Heart right ventricle (tissue), 16 donors: ENCODE measurements around the gene GTF2F2. TPM values are rescaled to one million over a fixed set of nuclear protein-coding genes. Genes with fewer than 3 reads are reported as not detected.

ENCODE experiments used
- ATAC-seq, 8 donors: fragments of 200-7000 bp; cut with Tn5 transposase; one replicate each; pipeline ENCODE4 v1.9.1; 2020; ENCODE audit warnings: mild to moderate bottlenecking in 8 of 8, moderate library complexity in 8 of 8, moderate number of reproducible peaks in 1 of 8
- DNase-seq, 2 donors: peaks; one replicate each; pipeline ENCODE4 v3.0.0-alpha.2; 2020
- H3K27ac ChIP-seq, 10 donors: fragments of 200-600 bp; sonication (generic) in 2 of 10; one replicate each; pipeline versions ENCODE4 v1.5.0 to v1.8.0; 2020 to 2022; ENCODE audit warnings: mild to moderate bottlenecking in 3 of 10
- H3K27me3 ChIP-seq, 7 donors: fragments of 200-600 bp; one replicate each; pipeline ENCODE4 v1.8.0; 2021 to 2022; ENCODE audit warnings: mild to moderate bottlenecking in 2 of 7
- H3K36me3 ChIP-seq, 9 donors: fragments of 200-600 bp; sonication (generic) in 1 of 9; one replicate each; pipeline versions ENCODE4 v1.5.0 to v1.8.0; 2020 to 2022; ENCODE audit warnings: mild to moderate bottlenecking in 2 of 9
- H3K4me1 ChIP-seq, 9 donors: fragments of 200-600 bp; sonication (generic) in 1 of 9; one replicate each; pipeline versions ENCODE4 v1.5.0 to v1.8.0; 2020 to 2022; ENCODE audit warnings: mild to moderate bottlenecking in 4 of 9
- H3K4me3 ChIP-seq, 10 donors: fragments of 200-600 bp; sonication (generic) in 2 of 10; one replicate each; pipeline versions ENCODE4 v1.5.0 to v1.8.0; 2020 to 2022; ENCODE audit warnings: mild to moderate bottlenecking in 7 of 10, moderate library complexity in 2 of 10
- H3K9me3 ChIP-seq, 11 donors: fragments of 200-600 bp in 10 of 11; sonication (generic) in 2 of 11; one replicate each; pipeline versions ENCODE4 v1.5.0 to v1.8.0; 2013 to 2022; ENCODE audit warnings: mild to moderate bottlenecking in 2 of 11, control low read depth in 1 of 11, moderate library complexity in 1 of 11
- CTCF ChIP-seq, 9 donors: fragments of 200-600 bp; sonication (generic) in 2 of 9; IDR thresholded peaks; one replicate each; pipeline versions ENCODE4 v1.5.0 to v1.8.0; 2021 to 2022; ENCODE audit warnings: antibody characterized with exemption in 9 of 9, mild to moderate bottlenecking in 5 of 9, moderate library complexity in 1 of 9
- WGBS, 2 donors: extraction: QIAGEN DNeasy Blood & Tissue Kit; methylation state at CpG; one replicate each; pipeline ENCODE4 v1.1.7; 2013; ENCODE audit warnings: inconsistent platforms in 1 of 2; 5-methylcytosine and 5-hydroxymethylcytosine counted together
- intact Hi-C, 10 donors: fragments of 100-400 bp; cut with DNase I; formaldehyde crosslinking; loops; one replicate each; pipeline versions ENCODE4 v1.11.1 to v1.14.2; 2022
- polyA plus RNA-seq, 2 donors: library from polyadenylated mRNA; stranded (reverse); fragments of 200-250 nt; gene quantifications; one replicate each; pipeline ENCODE4 v1.2.3, GENCODE V29; 2013
- total RNA-seq, 10 donors: library from RNA; stranded (reverse); fragmentation: NEBNext Ultra II Directional in 3 of 10; extraction: Animal tissue kit (Norgen Biotek cat#: 25700) in 3 of 10; gene quantifications; one replicate each; pipeline versions ENCODE4 v1.2.1 to v1.2.4, GENCODE V29; 2021 to 2023
- donor health status: Arrhythmogenic right ventricular cardiomyopathy.
- donor health status: ischemic (EF 13 %, LVEDD 7.1; RV severe dilation, severe dysfunction).
- donor health status: healthy with polysubstance abuse.
- donor health status: DM: no; HTN: yes; CAD: no.
- donor health status: DM: no; HTN: no; CAD: no.
- donor health status: ischemic (EF 25% LVEDD 6.9; RV normal size, moderate dysfunction).
- donor health status: ischemic (EF 25% LVEDD 5.7; RV mildly dilated, moderate dysfunction).
- donor health status: healthy.
- donor health status: DM: yes; HTN: yes; CAD: no.
- donor health status: Ischemic cardiomyopathy.
- donor health status: ischemic (EF 35%, LVEDD 5.7; RV mildly dilated, moderate dysfunction).
- donor health status: nonischemic (EF 11% LVEDD 7.7; RV severe dilation, severe dysfunction).
- donor health status: DM: yes; HTN: yes; CAD: no.
- donor health status: PGD.
- donor health status: ischemic (EF 29% LVEDD 5.4; RV normal size, mild dysfunction).
- donor health status: nonischemic (EF 23%, LVEDD 6.1; RV moderate dilation, normal function).

GTF2F2 gene
- total and polyA plus RNA-seq, 12 donors: 15.8 to 24.9 (median 21.5) TPM

- DNase-seq (no peak), ATAC-seq (no peak)
- H3K9me3 ChIP-seq: peaks cover 0 to 4% (median 0%) of the 10 kb centered on the region in 11 donors
- no peaks in the 10 kb centered on the region for H3K36me3 ChIP-seq
- 78 to 83% methylated on average over 9 of the region's 9 CpGs for WGBS, 2 donors
- H3K27ac ChIP-seq: peak overlapping the region in 8 of 10 donors; percentile 42 to 92 (median 86)
- no peak for TF ChIP-seq CTCF (IDR thresholded peaks at IDR 0.05)
- H3K27me3 ChIP-seq: no peaks in the 10 kb centered on the region
- H3K4me1 ChIP-seq: peaks cover 10 to 82% (median 56%) of the 10 kb centered on the region in 9 donors
- intact Hi-C loops: no loop called here
- H3K4me3 ChIP-seq: no peak overlapping the region
These were observed 207.1 kb downstream of the GTF2F2 start for GRCh38 chr13:45327253-45327955.

GRCh38 chr13:45328661-45329111 lies 208.4 kb downstream of the GTF2F2 start:
- WGBS, 2 donors: 20 to 26% methylated on average over 3 of the region's 3 CpGs
- TF ChIP-seq CTCF (IDR thresholded peaks at IDR 0.05): no peak
- DNase-seq (no peak), ATAC-seq (no peak)
- peaks cover 11 to 95% (median 64%) of the 10 kb centered on the region in 9 donors for H3K4me1 ChIP-seq
- no peaks in the 10 kb centered on the region for H3K27me3 ChIP-seq
- intact Hi-C loops: no loop called here
- peak overlapping the region in 9 of 10 donors; percentile 73 to 92 (median 85) for H3K27ac ChIP-seq
- H3K4me3 ChIP-seq: peak overlapping the region in 5 of 10 donors; percentile 29 to 45 (median 36)
- peaks cover 0 to 4% (median 0%) of the 10 kb centered on the region in 11 donors for H3K9me3 ChIP-seq
- H3K36me3 ChIP-seq: peaks cover 0 to 8% (median 0%) of the 10 kb centered on the region in 9 donors

- no peak for DNase-seq
- intact Hi-C loops: no loop called here
- WGBS, 2 donors: 71 to 75% methylated on average over 1 of the region's 1 CpG
These were observed 210.9 kb downstream of the GTF2F2 start for GRCh38 chr13:45331123-45331619.

GRCh38 chr13:45331692-45332035 lies 211.4 kb downstream of the GTF2F2 start:
- Histone ChIP-seq H3K4me1 (peaks cover 15 to 100% (median 74%) of the 10 kb centered on the region in 9 donors), H3K9me3 (no peaks in the 10 kb centered on the region), H3K4me3 (no peak overlapping the region), H3K27ac (peak overlapping the region in 8 of 10 donors; percentile 4 to 70 (median 17)), H3K36me3 (peaks cover 0 to 37% (median 16%) of the 10 kb centered on the region in 9 donors), H3K27me3 (no peaks in the 10 kb centered on the region)
- intact Hi-C loops: no loop called here
- no peak for TF ChIP-seq CTCF (IDR thresholded peaks at IDR 0.05)
- 73 to 75% methylated on average over 3 of the region's 3 CpGs for WGBS, 2 donors
- ATAC-seq: no peak
- no peak for DNase-seq

More at GRCh38 chr13:45331123-45331619, 210.9 kb downstream of the GTF2F2 start:
- H3K27ac ChIP-seq: peak overlapping the region in 5 of 10 donors; percentile 4 to 91 (median 37)
- H3K4me1 ChIP-seq: peaks cover 15 to 100% (median 72%) of the 10 kb centered on the region in 9 donors
- ATAC-seq: no peak
- H3K4me3 ChIP-seq: no peak overlapping the region
- peaks cover 0 to 32% (median 11%) of the 10 kb centered on the region in 9 donors for H3K36me3 ChIP-seq
- no peak for TF ChIP-seq CTCF (IDR thresholded peaks at IDR 0.05)
- no peaks in the 10 kb centered on the region for H3K27me3 ChIP-seq
- H3K9me3 ChIP-seq: peaks cover 0 to 4% (median 0%) of the 10 kb centered on the region in 11 donors
